Measurements from ENCODE around the gene NEUROD2. TPM values are rescaled to one million over a fixed set of nuclear protein-coding genes. Genes with fewer than 3 reads are reported as not detected.
"Not testable (repeated sequence)": the region's sequence is repeated elsewhere in the genome, so short reads cannot be mapped to it uniquely, and the experiment has no call there.

NEUROD2 gene
- total and polyA plus RNA-seq, 10 of the 15 experiments (the other 5 are each of a cell fraction or from before 2014, with no cell fraction given), result not detected

DNA sequence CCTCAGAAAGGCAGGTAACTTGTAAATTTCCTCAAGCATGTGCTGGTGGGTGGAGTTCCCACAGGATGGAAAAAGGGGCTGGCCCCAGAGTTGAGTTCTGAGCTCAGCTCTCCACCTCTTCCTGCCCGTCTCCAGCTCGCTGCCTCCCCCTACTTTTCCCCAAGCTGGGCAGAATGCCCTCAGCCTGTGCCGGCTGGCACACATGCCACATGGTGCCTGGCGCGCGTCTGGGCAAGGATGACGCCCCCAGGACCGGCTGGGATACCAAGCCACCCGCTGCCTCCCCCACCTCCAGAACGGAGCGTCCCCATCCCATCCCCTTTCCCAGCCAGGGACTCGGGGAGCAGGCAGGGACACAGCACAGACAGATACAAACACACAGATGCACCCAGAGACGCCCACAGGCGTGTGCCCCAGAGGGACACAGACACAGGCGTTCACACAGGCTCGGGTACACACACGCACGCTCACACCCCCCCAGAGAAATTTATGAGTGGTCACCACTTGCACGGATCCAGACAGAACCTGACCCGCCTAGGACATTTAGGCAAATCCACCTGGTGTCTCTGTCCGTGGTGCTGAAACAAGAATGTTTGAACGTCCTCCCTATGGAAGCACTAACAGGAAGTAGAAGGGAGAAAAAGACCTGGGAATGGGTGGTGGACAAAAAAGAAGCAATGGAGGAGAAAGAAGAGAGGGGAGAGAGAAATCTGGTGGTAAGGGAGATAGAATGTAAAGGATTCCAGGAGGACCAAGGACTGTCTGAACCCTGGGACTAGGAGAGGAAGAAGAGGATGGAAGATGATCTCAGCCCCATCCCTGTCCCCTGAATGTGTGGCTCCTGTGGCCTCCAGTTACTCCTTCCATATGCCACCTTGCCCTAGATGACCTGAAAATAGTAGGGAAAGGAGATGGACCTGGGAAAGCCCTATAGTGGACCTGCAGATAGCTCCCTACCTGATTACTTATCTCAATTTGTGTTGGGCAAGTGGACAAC, 15.5 kb downstream of the NEUROD2 start:
- no peak overlapping the region for H3K4me3 ChIP-seq
- no TSS peak for BruUV-seq (replicated peaks)
- CTCF ChIA-PET, result no interaction called here
- no peak overlapping the region for H3K4me2 ChIP-seq (ENCODE audit: control insufficient read depth, insufficient read depth)
- TF ChIP-seq CEBPB (IDR thresholded peaks at IDR 0.05; ENCODE audit: borderline replicate concordance in 1 of 2, low read depth in 2 of 2, low read length in 2 of 2), result no peak
- TF ChIP-seq, protein P1, sequence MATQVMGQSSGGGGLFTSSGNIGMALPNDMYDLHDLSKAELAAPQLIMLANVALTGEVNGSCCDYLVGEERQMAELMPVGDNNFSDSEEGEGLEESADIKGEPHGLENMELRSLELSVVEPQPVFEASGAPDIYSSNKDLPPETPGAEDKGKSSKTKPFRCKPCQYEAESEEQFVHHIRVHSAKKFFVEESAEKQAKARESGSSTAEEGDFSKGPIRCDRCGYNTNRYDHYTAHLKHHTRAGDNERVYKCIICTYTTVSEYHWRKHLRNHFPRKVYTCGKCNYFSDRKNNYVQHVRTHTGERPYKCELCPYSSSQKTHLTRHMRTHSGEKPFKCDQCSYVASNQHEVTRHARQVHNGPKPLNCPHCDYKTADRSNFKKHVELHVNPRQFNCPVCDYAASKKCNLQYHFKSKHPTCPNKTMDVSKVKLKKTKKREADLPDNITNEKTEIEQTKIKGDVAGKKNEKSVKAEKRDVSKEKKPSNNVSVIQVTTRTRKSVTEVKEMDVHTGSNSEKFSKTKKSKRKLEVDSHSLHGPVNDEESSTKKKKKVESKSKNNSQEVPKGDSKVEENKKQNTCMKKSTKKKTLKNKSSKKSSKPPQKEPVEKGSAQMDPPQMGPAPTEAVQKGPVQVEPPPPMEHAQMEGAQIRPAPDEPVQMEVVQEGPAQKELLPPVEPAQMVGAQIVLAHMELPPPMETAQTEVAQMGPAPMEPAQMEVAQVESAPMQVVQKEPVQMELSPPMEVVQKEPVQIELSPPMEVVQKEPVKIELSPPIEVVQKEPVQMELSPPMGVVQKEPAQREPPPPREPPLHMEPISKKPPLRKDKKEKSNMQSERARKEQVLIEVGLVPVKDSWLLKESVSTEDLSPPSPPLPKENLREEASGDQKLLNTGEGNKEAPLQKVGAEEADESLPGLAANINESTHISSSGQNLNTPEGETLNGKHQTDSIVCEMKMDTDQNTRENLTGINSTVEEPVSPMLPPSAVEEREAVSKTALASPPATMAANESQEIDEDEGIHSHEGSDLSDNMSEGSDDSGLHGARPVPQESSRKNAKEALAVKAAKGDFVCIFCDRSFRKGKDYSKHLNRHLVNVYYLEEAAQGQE (IDR thresholded peaks at IDR 0.05; ENCODE audit: low read depth, low read length), result peak; percentile 90
- no peaks in the 10 kb centered on the region for H3K79me2 ChIP-seq (ENCODE audit: control insufficient read depth, insufficient read depth, low read length)
- peaks cover 3 to 7% of the 10 kb centered on the region in 2 experiments for H3K27me3 ChIP-seq (replicated peaks in 1 of 2; ENCODE audit: control insufficient read depth in 2 of 2, insufficient read depth in 2 of 2, low read length in 1 of 2)
- SMC1A ChIA-PET (ENCODE audit: uncharacterized antibody, unreplicated experiment), result no interaction called here
- POLR2A ChIA-PET, result interaction anchor here (0.6 kb wide), 1 partner anchor 607 kb away, joined by 3 read pairs; no protein-coding TSS in a partner anchor
- in situ Hi-C loops (cut with MboI) (no loop called here), intact Hi-C loops (cut with micrococcal nuclease; ENCODE audit: unreplicated experiment) (no loop called here)
- H3K9me3 ChIP-seq (replicated peaks; ENCODE audit: control insufficient read depth, insufficient read depth, low read length), result no peaks in the 10 kb centered on the region
- H4K20me1 ChIP-seq (ENCODE audit: control insufficient read depth, insufficient read depth), result no peaks in the 10 kb centered on the region
- H2AFZ ChIP-seq (ENCODE audit: control insufficient read depth, low read depth, low read length), result no peak overlapping the region
- no peaks in the 10 kb centered on the region for H3K4me1 ChIP-seq (ENCODE audit: control insufficient read depth, insufficient read depth, low read length)
- ATAC-seq (no peak), FAIRE-seq (peak; percentile 56), DNase-seq (ENCODE audit: low read depth, low spot score) (no peak)
- no peak overlapping the region for H3K27ac ChIP-seq (ENCODE audit: control insufficient read depth, insufficient read depth)
- RAD21 ChIA-PET (ENCODE audit: unreplicated experiment), result no interaction called here
- WGBS (ENCODE audit: insufficient coverage, insufficient replicate concordance, low lambda C conversion rate, missing lambda C conversion rate), result 24% methylated on average over 22 of the region's 22 CpGs
- no peaks in the 10 kb centered on the region for H3K36me3 ChIP-seq (ENCODE audit: control insufficient read depth in 2 of 2, insufficient read depth in 2 of 2, low read length in 1 of 2)
- H3K9ac ChIP-seq (ENCODE audit: control insufficient read depth, insufficient read depth, low read length), result no peak overlapping the region

DNA sequence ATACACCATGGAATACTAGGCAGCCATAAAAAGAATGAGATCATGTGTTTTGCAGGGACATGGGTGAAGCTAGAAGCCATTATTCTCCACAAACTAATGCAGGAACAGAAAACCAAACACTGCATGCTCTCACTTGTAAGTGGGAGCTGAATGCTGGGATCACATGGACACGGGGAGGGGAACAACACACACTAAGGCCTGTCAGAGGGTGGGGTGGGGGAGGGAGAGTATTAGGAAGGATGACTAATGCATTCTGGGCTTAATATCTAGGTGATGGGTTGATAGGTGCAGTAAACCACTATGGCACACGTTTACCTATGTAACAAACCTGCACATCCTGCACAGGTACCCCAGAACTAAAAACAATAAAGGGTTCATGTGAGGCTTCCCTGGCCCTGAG, 17.5 kb downstream of the NEUROD2 start:
- H3K4me3 ChIP-seq; DNase-seq (ENCODE audit: low read depth, low spot score); FAIRE-seq; H3K36me3 ChIP-seq (ENCODE audit: control insufficient read depth in 2 of 2, insufficient read depth in 2 of 2, low read length in 1 of 2); in situ Hi-C loops (cut with MboI); H3K27me3 ChIP-seq (replicated peaks in 1 of 2; ENCODE audit: control insufficient read depth in 2 of 2, insufficient read depth in 2 of 2, low read length in 1 of 2); H2AFZ ChIP-seq (ENCODE audit: control insufficient read depth, low read depth, low read length); H3K27ac ChIP-seq (ENCODE audit: control insufficient read depth, insufficient read depth); intact Hi-C loops (cut with micrococcal nuclease; ENCODE audit: unreplicated experiment); H3K79me2 ChIP-seq (ENCODE audit: control insufficient read depth, insufficient read depth, low read length); ATAC-seq; H3K9ac ChIP-seq (ENCODE audit: control insufficient read depth, insufficient read depth, low read length); POLR2A ChIA-PET; BruUV-seq (replicated peaks); H3K4me2 ChIP-seq (ENCODE audit: control insufficient read depth, insufficient read depth); H4K20me1 ChIP-seq (ENCODE audit: control insufficient read depth, insufficient read depth); H3K4me1 ChIP-seq (ENCODE audit: control insufficient read depth, insufficient read depth, low read length); H3K9me3 ChIP-seq (replicated peaks; ENCODE audit: control insufficient read depth, insufficient read depth, low read length); SMC1A ChIA-PET (ENCODE audit: uncharacterized antibody, unreplicated experiment); RAD21 ChIA-PET (ENCODE audit: unreplicated experiment): not testable (repeated sequence)
- CTCF ChIA-PET, result interaction anchor here (0.6 kb wide), 1 partner anchor 61 kb away, joined by 4 read pairs; no protein-coding TSS in a partner anchor
- 17% methylated on average over 2 of the region's 2 CpGs for WGBS (ENCODE audit: insufficient coverage, insufficient replicate concordance, low lambda C conversion rate, missing lambda C conversion rate)

All from GM12878 (cell line).